GDM1 (cell line): ENCODE results near the gene SH2D3C.
A peak's percentile ranks its signal among the peaks of the same experiment; 100 is the strongest.
"Not testable (repeated sequence)": the region's sequence is repeated elsewhere in the genome, so short reads cannot be mapped to it uniquely, and the experiment has no call there.

ENCODE experiments used
- DNase-seq: peaks from one replicate; lab custom pipeline; 2025; lab: John Stamatoyannopoulos, UW

Gene SH2D3C

DNA sequence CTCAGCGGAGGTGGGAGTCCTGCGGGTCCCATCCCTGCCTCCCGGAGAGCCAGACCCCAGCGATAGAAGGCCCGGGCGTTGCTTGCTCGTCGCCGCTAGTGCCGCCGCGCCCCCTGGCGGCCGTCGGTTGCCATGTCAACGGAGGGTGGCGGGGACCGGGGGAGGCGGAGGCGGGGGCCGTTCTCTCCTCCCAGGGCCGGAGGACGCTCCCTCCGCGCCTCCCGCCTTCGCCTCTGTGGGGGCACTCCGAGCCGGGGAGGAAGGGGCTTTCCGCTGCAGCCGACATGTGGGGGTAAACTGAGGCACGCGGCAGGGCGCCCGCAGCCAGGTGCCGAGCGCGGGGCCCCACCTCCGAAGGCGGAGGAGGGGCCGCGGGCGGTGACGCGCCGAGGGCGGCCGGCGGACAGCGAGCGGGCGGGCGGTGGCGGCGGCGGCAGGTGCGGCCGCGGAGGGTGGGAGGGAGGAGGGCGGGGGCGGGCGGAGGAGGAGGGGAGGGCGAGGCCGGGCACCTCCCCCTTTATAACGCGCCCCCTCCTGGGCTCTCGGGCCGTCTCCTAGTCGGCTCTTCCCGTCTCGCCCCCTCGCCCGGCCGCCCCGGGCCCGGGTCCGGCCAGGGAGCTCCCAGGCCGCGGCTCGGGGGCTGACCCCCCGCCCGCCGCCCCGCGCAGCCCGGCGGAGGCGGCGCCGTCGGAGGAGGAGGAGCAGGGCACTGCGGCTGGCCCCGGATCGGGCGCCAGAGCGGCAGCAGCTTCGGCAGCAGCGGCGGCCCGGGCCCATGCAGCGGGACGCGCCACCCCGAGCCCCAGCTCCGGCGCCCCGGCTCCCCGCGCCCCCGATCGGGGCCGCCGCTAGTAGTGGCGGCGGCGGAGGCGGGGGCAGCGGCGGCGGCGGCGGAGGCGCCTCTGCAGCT, 6.8 kb upstream of the SH2D3C start:
- DNase-seq: peak; percentile 79

DNA sequence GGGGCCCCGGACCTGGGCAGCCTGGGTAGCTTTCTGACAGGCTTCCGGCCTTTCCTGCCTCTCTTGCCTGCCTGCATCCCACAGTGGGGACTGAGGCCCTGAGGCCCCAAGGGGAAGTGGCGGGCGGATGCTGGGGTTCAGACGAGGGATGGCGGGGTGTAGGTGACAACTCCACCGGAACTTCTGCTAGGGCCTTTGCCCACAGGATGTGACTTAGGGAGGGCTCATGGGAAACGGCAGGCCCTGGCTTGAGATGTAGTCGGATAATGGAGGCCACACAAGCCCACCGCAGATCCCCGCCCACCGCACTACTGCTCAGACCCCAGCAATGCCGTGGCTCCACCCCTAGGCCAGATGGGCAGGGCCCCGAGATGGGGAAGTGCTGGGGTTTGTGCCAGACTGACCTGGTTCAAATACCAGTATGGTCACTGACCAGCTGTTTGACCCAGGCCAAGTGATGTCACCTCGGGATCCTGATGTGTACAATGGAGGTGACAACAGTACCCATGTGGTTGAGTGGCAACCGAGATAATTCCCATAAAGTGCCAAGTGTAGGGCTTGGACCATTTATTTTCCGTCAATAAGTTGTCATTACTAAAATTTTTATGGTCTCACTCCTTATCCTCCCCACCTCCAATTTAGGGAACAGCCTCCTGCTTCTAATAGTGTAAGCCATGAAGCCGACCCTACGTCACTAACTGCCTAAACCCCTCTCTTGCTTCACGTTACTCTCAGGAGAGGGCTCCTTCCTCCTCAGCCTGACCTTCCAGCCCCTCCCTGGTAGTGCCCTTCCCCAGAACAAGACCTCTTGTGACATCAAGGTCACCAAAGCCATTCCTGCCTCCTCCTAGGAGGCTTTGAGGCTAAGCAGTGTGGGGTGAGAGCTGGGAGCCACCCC, 4.9 kb upstream of the SH2D3C start:
- peak; percentile 100 for DNase-seq

DNA sequence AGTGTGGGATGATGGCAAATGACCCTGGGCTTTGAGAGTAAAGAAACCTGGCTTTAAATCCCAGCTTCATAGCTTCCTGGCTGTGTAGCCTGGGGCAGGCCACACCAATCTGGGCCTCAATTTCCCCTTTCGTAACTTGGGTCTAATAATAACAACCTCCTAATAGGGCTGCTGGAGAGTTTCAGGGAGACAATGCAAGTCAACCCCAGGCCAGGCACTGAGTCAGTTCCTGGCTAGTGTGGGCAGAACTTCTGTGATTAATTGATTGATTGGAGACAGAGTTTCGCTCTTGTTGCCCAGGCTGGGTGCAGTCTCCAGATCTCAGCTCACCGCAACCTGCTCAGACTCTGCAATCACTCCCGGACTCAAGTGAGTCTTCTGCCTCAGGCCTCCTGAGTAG, 3.3 kb upstream of the SH2D3C start:
- no peak for DNase-seq

DNA sequence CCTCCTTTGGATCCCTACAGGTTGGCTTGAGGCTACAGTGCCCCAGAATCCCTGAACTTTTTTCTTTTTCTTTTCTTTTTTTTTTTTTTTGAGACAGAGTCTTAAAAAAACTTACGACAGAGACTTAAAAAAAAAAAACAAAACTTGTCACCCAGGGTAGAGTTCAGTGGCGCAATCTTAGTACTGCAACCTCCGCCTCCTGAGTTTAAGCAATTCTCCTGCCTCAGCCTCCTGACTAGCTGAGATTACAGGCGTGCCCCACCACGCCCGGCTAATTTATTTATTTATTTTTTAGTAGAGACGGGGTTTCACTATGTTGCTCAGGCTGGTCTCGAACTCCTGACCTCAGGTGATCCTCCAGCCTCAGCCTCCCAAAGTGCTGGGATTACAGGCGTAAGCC, 2.4 kb upstream of the SH2D3C start:
- not testable (repeated sequence) for DNase-seq

DNA sequence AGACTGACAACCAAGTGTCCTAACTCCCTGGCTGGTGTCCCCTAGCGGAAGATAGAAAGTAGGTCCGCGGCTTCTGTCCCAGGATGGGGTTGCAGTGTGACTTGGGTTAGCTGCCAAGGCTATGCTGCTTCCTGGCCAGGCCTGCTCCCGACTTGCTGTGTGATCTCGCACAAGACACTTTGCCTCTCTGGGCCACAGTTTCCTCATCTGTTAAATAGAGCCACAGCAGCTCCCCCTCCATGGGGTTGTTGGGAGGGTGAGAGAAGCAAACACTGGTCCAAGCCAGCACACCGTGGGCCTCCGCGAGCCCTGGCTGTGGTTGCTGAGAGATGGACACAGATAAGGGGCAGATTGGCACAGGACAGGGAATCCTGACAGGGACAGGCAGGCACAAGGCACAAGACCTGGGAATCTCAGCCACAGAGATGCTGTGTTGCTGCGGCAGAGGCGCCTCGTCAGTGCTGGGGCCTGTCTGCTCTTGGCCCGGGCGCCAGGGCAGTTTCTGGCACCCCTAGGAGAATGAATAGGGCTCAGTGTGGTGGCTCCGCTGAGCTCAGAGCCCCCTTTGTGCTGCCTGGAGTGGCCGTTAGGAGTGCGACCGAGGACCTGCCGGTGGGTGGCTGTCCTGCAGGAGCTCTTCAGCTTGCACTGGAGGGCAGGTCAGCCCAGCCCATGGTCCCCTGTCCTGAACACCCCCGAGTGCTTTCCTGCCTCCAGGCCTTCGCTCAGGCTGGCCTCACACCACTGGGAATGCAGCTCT, 1.8 kb upstream of the SH2D3C start:
- no peak for DNase-seq

DNA sequence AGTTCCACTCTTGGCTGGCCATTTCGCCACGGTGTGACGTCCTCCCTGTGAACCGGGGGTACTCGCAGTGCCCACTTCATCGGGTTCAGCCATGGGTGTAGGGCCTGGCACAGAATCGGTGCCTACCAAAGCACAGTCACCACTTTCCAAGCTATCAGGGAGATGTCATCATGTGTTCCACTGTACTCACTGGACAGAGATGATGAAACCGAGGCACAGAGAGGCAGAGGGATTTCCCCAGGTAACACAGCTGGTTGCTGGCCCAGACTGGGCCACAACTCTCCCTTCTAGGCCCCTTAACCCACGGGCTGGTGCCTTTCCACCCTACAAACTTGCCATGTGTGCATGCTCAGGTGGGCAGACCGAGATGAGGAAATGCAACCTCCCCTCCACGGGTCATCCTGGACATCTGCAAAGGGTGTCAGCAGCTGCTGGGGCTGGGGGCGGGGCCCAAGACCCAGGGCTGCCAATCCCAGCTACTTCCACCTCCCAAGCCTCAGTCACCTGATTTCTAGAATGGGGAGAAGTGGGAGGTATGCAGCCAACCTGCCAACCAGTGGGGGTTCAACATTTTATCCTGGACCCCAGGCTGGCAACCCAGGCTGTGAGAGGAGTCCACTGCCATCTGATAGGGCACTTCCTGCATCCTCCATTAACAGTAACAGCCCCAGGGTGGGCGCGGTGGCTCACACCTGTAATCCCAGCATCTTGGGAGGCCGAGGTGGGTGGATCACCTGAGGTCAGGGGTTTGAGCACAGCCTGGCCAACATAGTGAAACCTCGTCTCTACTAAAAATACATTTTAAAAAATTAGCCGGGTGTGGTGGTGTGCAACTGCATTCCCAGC, 893 bp upstream of the SH2D3C start:
- peak; percentile 37 for DNase-seq

DNA sequence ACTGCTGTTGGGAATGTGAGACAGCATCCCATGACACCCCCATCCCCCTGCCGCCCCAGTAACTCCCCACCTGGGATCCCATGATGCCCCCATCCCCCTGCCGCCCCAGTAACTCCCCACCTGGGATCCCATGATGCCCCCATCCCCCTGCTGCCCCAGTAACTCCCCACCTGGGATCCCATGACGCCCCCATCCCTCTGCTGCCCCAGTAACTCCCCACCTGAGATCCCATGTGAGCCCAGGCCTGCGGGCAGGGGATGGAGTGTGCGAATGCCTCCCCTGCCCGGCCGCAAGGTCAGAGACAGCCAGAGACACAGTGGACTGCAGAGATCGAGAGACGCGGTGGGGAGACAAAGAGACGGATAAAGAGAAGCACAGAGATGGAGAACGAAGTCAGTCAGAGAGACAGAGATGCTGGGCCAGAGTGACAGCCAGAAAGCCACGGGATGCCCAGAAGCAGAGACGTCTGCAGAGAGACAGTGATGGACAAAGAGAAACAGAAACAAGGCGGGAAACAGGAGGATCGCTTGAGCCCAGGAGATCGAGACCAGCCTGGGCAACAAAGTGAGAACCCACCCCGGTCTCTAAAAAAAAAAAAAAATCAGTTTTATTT, 992 bp downstream of the SH2D3C start:
- no peak for DNase-seq

DNA sequence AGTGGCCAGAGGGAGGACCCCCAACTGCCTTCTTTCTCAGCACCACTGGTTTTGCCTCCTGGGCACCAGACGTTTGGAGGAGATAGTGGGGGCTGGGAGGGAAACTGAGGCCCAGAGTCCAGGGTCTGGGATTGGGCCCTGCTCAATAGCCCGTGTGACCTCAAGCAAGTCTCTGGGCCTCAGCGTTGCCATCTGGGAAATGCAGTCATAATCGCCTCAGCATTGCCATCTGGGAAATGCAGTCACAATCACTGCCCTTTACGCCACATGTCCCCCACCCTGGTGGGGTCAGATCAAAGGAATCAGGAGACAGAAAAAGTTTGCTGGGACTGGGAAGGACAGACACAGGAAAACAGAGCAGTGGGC, 1.6 kb downstream of the SH2D3C start:
- no peak for DNase-seq

DNA sequence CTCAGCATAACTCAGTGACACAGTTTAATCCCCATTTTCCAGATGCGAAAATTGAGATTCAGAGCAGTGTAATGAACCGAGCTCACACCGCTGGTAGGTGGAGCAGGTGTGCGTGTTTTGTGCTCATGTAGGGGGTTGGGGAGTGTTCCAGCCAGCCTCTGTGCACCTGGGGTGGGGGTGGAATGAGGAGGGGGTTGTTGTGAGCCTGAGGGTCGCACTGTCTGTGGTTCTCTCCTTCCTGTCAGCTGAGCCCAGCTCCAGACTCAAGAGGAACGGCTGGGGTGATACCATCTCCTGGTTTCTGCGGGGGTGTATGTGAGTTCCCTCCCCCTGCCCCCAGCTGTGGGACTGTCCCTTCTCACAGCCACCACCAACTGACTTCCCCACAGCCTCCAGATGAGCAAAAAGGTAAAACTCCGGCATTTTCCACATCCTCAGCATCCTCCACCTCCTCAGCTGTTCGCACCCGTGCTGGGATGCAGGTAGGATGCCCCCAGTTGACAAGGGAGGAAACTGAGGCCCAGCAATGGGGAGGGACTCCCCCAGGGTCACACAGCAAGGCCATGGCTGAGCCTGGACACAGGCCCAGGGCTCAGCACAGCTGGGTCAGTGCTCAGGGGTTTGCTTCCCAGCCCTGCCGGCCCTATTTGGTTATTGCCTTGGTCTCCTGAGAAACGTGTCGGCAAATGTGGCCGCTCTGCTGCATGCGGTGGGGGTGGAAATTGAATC, 2.1 kb downstream of the SH2D3C start:
- DNase-seq: peak; percentile 74

DNA sequence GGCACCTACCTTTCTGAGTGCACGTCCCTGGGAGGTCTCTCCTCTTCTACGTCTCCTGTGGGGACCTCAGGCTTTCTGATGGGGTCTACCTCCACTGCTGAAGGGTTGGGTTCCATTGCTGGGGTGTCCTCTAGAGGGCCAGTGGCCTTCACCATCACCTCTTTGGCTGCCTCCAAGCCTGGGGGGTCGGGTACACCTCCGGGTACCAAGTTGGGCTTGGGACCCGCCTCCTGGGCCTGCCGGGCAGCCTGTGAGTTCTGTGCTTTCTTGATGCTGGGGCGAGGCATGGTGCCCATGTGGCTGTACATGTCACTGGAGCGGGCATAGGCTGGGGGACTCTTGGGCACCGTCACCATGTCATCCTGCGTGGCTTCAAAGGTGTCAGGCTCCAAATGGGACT, 4.5 kb downstream of the SH2D3C start:
- no peak for DNase-seq

DNA sequence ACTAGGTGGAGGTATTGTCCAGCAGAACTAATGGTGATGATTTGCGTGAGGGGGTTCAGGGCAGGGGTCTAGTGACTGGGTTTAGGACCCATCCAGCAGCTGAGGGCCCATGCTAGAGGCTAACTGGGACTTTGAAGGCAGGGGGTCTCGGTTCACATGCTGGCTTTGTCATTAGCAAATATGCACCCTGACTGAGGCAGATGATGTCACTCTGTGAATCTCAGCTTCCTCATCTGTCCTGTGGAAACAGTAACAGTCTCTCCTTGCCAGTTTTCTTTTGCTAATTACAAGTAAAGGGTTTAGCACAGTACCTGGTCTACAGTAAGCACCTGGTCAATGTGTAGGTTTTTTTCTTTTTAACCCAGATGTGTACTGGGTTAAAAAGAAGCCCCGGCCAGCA, 5.2 kb downstream of the SH2D3C start:
- no peak for DNase-seq

DNA sequence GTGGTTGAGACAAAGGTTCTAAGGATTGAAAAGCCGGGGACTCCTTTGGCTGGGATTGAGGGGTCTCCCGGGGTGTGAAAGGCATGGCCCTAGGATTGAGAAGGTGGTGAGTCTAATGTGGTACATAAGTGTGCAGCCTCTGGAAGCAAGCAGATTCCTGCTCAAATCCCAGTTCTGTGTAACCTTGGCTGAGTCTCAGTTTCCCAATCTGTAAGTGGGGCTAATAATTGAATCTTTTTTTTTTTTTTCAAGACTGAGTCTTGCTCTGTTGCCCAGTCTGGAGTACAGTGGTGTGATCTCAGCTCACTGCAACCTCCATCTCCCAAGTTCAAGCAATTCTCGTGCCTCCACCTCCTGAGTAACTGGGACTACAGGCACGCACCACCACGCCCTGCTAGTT, 5.9 kb downstream of the SH2D3C start:
- no peak for DNase-seq

DNA sequence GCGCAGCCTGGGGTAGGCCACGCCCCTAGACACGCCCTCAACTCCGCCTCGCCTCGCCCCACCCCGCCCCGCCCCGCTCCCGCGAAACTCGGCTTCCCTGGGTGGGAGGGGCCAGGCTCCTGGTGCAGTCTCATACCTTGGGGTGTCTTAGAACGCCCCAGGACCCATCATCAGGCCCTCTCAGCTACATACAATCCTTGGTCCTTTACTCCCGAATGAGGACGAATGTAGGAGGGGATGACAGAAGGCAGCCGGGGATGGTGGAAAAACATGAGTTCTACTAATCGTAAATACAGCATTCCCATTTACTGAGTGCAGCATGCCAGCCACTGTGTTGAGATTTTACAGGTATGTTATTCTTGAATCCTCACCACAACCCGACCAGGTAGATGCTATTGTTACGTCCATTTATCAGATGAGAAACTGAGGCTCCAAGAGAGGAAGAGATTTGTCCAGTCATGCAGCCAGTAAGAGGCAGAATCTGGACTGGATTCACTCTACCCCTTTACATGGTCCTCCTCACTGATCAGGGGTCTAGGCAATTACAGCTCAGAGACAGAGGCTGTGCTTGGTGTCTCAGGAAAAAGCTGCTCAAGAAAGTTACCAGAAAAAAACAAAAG, 6.8 kb downstream of the SH2D3C start:
- DNase-seq: no peak

DNA sequence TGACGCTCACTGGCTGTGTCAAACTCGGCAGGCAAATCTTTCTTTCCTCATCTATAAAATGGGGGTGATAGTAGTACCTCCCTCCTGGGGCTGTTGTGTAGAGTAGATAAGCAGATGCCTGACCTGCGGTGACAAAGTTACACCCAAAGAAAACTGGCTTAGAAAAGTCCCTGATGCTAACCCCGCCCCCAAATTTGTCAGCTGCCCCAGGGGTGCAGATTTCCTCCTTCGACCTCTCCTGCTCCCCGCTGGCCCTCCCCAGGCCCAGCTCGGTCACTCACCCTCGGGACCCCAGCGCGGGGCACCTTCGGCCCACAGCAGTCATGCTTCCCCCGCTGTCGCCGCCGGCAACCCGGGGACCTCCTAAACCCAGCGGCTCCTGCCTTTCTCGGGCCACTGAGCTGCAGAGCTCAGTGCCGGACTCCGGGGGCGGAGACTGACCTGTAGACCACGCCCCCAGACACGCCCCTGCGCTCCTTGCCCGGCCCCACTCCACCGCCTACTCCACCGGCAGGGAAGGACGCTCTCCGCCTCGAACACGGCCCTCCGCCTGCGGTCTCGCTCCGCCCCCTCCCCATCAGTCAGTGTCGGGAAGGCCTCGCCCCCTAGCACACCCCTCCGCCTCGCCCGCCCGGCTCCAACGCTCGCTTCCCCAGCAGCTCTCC, 7.4 kb downstream of the SH2D3C start:
- peak; percentile 98 for DNase-seq

DNA sequence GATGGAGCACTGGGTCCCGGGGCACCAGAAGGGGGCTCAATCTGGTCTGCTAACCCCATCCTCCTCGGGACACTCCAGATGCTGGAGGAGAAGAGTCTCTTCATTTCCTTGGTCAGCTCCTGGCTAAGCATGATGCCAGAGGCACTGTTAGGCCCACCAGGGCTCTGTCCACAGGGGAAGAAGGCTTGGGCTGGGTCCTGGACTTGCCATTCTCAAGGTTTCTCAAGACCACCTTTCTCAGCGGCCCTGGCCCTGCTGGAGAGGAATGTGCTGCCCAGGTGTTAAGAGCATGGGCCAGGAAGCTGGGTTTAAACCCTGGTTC, 7.9 kb downstream of the SH2D3C start:
- no peak for DNase-seq

DNA sequence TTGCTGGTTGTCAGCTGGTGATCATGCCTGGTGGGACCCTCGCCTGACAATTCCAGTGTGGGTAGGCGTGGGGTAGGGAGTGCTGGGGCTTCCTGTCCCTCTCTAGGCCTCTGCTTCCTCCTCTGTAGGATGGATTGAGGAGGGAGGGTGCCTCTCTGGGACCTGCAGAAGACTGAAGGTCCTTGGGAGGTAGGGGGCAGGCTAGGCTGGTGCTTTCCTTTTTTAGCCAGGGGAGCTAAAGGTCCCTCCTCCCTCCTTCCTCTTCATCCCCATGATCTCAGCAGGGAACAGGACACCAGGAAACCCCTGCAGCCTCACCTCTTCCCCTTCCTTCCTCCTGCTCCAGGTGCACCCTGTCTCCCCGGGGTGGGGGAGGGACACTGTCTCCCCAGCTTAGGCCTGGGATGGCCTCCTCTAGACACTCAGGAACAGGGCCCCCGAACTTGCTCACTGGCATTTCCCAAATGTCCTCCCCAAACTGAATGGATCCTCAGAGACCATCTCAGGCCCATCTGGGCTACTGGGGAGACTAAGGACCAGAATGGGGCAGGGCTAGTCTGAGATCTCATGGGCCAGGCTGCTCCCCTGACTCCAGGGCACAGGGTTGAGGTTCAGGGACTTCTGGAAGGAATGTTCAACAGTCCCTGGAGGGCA, 8.4 kb downstream of the SH2D3C start:
- peak; percentile 32 for DNase-seq

DNA sequence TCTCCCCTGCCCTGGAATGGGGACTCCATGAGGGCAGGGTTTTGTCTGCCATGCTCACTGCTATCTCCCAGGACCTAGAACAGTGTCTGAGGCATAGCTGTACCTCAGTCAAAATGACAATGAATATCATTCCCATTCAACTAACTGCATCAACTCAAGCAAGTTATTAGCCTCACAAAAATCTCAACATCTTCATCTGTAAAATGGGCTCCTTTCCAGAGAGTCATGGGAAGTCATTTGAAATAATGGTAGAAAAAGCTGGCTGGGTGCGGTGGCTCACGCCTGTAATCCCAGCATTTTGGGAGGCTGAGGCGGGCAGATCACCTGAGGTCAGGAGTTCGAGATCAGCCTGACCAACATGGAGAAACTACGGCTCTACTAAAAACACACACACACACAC, 9.4 kb downstream of the SH2D3C start:
- DNase-seq: no peak

DNA sequence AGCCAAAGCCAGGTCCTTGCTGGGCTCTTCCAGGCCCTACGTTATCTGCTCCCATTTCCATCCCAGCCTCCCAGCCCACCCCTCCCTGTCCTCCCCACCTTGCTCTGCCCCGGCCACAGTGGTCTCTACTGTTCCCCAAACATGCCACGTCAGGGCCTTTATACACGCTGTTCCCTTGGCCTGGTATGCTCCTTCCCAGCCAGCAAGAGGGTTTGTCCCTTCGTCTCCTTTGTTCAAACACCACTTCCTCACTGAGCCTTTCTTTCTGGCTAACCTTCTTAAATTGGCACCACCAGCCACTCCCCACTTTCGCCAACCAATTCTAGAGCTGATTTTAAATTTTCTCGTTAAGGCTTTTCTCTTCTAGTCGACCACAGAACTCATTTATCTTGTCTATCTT, 9.8 kb downstream of the SH2D3C start:
- no peak for DNase-seq

DNA sequence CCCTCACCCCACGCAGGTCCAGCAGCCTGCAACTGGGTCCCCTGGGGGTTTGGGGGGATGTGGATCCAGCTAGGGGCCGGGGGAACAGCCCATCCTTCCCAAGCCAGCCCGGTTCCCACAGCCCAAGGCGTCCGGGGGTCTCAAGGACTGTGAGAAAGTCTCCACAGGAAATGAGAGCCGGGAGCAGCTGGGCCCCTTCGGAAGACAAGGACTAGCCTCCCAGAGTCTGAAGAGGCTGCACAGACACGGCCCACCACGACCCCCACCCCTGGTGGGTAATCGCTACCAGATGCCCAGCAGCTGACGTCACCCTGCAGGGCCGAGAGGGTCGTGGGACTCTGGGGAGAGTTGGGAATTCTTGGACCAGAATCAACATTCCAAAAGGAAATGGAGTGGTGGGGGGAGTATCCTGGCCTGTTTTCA, 10.5 kb downstream of the SH2D3C start:
- no peak for DNase-seq
